ENCODE results near the gene HIVEP1.
"Not testable (repeated sequence)": the region's sequence is repeated elsewhere in the genome, so short reads cannot be mapped to it uniquely, and the experiment has no call there.

Gene HIVEP1

GRCh38 chr6:12090714-12091113 lies 78.6 kb downstream of the HIVEP1 start:
- no peak for DNase-seq

GRCh38 chr6:12092762-12093161 lies 80.7 kb downstream of the HIVEP1 start:
- no peak for DNase-seq

DNA sequence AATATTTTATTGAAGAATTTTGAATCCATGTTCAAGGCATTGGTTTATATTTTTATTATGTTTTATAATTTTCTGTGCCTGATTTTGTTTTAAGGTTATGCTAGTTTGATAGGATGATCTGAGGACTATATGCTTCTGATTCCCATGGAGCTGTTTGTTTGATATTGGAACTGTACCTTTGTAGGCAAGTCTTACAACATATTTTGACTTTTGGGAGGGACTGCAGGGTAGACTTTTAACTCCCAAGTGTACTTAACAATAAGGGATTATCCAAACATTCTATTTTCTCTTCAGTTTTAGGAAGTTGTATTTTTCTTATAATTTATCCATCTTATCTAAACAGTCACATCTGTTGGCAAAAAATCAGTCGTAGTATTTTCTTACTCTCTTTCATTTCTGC lies 82.6 kb downstream of the HIVEP1 start:
- DNase-seq = no peak

GRCh38 chr6:12096342-12096741 lies 84.2 kb downstream of the HIVEP1 start:
- no peak for DNase-seq

DNA sequence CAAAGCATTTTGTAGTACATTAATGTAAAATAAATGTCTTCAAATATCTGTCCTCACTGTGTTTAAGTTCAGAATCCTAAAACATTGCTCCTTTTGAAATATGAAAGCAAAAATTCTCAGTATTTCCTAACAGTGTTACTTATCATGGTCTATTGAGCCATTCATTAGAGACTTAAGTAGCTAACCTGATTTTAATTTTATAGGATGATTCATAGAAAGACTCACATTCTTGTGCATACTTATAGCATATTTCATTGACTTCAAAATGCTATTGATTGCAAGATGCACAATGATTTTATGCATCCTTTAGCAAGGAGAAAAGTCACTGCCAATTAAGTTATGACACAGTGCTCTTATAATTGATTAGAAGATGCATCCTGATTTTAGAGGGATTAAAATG lies 85.7 kb downstream of the HIVEP1 start:
- peak; percentile 66 for DNase-seq

DNA sequence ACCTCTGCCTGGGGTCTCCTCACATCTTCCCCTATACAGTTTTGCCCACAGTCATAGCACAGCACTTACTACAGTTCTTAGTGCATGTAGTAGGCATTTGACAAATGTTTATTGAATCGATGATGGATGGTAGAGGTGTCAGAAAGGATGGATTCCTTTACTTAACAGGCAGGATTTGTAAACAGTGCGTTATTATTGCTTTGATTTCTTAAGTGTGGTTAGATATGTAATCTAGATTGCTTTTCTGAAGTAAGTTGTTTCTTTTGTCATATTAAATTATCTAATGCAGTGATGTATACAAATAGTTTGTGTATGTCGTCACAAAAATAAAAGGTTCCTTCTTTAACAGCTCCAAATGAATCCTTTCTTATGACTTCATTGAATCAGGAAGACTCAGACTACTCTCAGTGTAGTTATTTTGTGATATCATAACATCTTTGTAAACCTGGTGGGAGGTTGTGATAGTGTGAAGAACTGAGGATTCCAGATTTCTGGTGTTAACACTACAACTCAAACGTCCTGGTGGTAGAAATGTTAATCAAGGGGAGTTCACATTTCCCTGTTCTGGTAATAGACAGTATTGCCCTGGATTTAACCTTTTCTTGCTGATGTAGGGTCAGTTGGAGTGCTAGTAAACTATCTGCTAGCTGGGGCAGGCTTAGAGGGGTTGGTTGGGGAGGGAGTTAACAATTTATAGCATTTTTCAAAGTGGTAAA lies 87.7 kb downstream of the HIVEP1 start:
- DNase-seq = no peak

GRCh38 chr6:12101048-12101447 lies 88.9 kb downstream of the HIVEP1 start:
- no peak for DNase-seq

- DNase-seq = no peak
Observed at GRCh38 chr6:12101653-12102312, 89.7 kb downstream of the HIVEP1 start.

DNA sequence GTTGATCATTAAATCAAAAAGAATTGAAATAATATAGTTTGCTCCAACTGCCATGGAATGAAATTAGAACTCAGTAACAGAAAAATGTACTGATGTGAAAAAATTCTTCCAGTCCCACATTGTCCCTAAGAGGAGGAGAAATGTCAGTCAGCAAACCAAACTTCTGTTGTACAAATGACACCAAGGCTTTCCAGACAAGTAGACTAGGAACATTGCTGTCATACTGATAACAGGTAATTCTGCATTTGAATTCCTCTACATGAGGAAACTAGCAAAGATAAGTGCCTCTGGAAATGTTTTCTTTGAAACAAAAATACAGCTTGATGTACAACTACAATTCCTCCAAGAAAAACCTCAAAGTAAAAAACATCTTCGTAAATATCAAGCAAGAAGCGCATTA lies 90.2 kb downstream of the HIVEP1 start:
- DNase-seq = no peak

GRCh38 chr6:12103158-12103557 lies 91.0 kb downstream of the HIVEP1 start:
- DNase-seq = no peak

DNA sequence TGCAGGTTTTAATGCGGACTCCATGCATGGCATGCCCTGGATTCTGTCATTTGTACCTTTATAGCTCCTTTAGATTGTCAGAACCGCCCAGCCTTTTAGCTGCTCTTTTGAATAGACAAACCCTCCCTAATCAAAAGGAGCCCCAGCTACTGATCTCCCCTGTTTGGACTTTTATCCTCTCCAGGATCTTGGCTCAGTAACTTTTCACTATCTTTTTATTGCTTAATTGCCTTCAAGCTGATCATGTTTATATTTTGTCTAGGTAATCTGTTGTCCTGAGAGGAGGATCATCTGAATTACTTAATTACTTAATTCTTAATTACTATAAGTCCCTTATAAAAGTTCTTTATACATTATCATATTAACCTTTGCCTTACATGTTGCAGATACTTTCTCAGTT lies 93.2 kb downstream of the HIVEP1 start:
- DNase-seq = no peak

DNA sequence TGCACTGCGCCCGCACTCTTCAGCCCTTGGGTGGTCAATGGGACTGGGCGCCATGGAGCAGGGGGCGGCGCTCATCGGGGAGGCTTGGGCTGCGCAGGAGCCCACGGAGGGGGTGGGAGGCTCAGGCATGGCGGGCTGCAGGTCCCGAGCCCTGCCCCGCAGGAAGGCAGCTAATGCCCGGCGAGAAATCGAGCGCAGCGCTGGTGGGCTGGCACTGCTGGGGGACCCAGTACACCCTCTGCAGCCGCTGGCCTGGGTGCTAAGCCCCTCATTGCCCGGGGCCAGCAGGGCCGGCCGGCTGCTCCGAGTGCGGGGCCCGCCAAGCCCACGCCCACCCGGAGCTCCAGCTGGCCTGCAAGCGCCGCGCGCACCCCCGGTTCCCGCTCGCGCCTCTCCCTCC lies 96.3 kb downstream of the HIVEP1 start:
- not testable (repeated sequence) for DNase-seq

DNA sequence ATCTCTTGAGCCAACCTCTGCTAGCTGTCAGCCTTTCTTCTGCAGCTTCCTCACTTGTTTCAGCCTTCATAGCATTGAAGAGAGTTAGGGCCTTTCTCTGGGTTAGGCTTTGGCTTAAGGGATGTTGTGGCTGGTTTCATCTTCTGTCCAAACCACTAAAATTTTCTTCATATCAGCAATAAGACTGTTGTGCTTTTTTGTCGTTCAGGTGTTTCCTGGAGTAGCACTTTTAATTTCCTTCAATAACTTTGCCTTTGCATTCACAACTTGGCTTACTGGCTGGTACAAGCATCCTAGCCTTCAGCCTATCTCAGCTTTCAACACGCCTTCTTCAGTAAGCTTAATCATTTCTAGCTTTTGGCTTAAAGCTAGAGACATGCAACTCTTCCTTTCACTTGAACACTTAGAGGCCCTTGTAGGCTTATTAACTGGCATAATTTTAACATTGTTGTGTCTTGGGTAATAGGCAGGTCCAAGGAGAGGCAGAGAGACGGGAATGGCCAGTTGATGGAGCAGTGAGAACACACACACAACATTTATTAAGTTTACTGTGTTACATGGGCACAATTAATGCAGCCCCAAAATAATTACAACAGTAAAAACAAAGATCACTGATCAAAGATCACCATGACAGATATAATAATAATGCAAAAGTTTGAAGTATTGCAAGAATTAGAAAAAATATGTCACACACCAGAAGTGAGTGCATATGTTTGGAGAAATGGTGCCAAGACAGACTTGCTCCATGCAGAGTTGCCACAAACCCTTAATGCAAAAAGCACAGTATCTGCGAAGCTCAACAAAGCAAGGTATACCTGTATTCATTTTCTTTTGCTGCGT lies 98.6 kb downstream of the HIVEP1 start:
- DNase-seq = no peak

- no peak for DNase-seq
Observed at GRCh38 chr6:12111363-12111670, 99.2 kb downstream of the HIVEP1 start.

- DNase-seq = no peak
Observed at GRCh38 chr6:12112540-12113189, 100.6 kb downstream of the HIVEP1 start.

GRCh38 chr6:12113190-12113577 lies 101.1 kb downstream of the HIVEP1 start:
- peak; percentile 84 for DNase-seq

GRCh38 chr6:12114055-12114503 lies 102.0 kb downstream of the HIVEP1 start:
- no peak for DNase-seq

- no peak for DNase-seq
Observed at GRCh38 chr6:12115001-12115400, 102.9 kb downstream of the HIVEP1 start.

DNA sequence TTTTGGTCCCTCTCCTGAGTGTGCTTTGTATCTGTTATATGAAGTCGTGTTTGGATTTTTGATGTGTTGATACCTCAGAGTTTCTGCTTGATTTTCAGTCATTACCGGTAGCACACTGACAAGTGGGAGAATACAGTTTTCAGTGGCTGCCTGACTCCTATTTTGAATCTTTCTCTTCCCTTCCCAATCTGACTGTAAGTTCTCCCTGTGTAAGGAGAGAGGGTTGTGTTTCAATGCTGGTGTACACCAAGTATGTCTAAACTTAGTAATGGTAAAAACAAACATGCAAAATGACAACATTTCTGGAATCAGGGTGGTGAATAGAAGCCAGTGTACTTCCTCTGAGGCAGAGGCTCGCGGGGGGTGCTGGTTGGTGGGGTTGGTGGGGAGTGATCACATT lies 103.4 kb downstream of the HIVEP1 start:
- no peak for DNase-seq

GRCh38 chr6:12116264-12116800 lies 104.2 kb downstream of the HIVEP1 start:
- DNase-seq = no peak

- no peak for DNase-seq
Observed at GRCh38 chr6:12116978-12117377, 104.9 kb downstream of the HIVEP1 start.

- no peak for DNase-seq
Observed at GRCh38 chr6:12118607-12119006, 106.5 kb downstream of the HIVEP1 start.

DNA sequence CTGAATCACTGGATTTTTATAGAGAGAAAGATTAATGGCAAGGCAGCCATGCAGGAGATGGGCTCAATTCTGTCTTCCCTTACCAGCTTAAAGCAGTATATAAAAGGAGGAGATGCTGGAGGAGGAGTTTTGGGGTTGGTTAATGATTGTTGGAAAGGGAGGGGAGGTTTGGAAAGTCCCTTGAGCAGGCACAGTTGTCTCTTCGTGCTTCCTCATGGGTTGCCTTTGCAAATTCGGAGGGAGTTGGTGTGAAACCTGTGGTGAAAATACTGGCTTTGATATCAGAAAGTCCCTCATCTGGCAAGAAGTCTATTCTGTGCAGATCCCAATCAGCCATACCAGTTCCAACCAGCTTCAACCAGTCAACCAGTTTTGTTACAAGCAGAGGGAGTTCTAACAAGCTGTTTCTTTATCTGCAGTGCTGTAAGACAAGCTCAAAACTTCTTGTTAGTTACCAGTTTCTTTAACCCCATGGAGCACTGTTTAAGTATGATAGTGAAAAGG lies 107.0 kb downstream of the HIVEP1 start:
- DNase-seq = no peak

Data from fibroblast of skin of right biceps (primary cell).